OCI-LY1 (cell line): ENCODE data around the gene UBL3.
A peak's percentile ranks its signal among the peaks of the same experiment; 100 is the strongest.

ENCODE experiments used
- H2AFZ ChIP-seq: fragments of 200-600 bp; sonication (generic), shearing (Covaris generic); 2 replicates; pipeline ENCODE4 v1.6.0; 2014; ENCODE audit warnings: antibody characterized with exemption, mild to moderate bottlenecking, low read length
- H3F3A ChIP-seq: fragments of 200-600 bp; sonication (generic), shearing (Covaris generic); 2 replicates; pipeline ENCODE4 v1.6.0; 2014; ENCODE audit warnings: mild to moderate bottlenecking, antibody characterized with exemption, low read length, moderate library complexity; ENCODE audit not compliant: insufficient read depth
- H3K27ac ChIP-seq: fragments of 200-600 bp; sonication (generic); 2 replicates; pipeline ENCODE4 v1.5.1; 2014; ENCODE audit warnings: low read length, mixed run types, mild to moderate bottlenecking, low read depth; ENCODE audit not compliant: poor library complexity, severe bottlenecking
- H3K27me3 ChIP-seq: fragments of 200-600 bp; sonication (generic); 2 replicates; pipeline ENCODE4 v1.6.0; 2014; ENCODE audit warnings: antibody characterized with exemption, mild to moderate bottlenecking, low read length, moderate library complexity; ENCODE audit not compliant: insufficient read depth
- H3K36me3 ChIP-seq: fragments of 200-600 bp; sonication (generic); 2 replicates; pipeline ENCODE4 v1.6.1; 2014; ENCODE audit warnings: mild to moderate bottlenecking, antibody characterized with exemption, low read length, moderate library complexity, mixed read lengths; ENCODE audit not compliant: insufficient read depth
- H3K4me1 ChIP-seq: fragments of 200-600 bp; sonication (generic); 2 replicates; pipeline ENCODE4 v1.5.1; 2014; ENCODE audit warnings: mild to moderate bottlenecking, low read length, moderate library complexity; ENCODE audit not compliant: insufficient read depth, severe bottlenecking
- H3K4me2 ChIP-seq: fragments of 200-600 bp; sonication (generic), shearing (Covaris generic); 2 replicates; pipeline ENCODE4 v1.6.1; 2014; ENCODE audit warnings: low read length
- H3K4me3 ChIP-seq: fragments of 200-600 bp; sonication (generic); 2 replicates; pipeline ENCODE4 v1.5.1; 2014; ENCODE audit warnings: low read length, low read depth, mild to moderate bottlenecking, mixed read lengths; ENCODE audit not compliant: poor library complexity, severe bottlenecking
- H3K79me2 ChIP-seq: fragments of 200-600 bp; shearing (Covaris generic); 2 replicates; pipeline ENCODE4 v1.6.1; 2016; ENCODE audit warnings: mixed run types, low read length, mixed read lengths; ENCODE audit not compliant: insufficient read depth
- H3K9ac ChIP-seq: fragments of 200-600 bp; sonication (generic), shearing (Covaris generic); 2 replicates; pipeline ENCODE4 v1.6.1; 2014; ENCODE audit warnings: mild to moderate bottlenecking, low read length, mixed read lengths
- H3K9me2 ChIP-seq: fragments of 200-600 bp; sonication (generic), shearing (Covaris generic); 2 replicates; pipeline ENCODE4 v1.6.1; 2014; ENCODE audit warnings: low read depth, mild to moderate bottlenecking, low read length, mixed read lengths
- H3K9me3 ChIP-seq: fragments of 200-600 bp; shearing (Covaris generic); 2 replicates; pipeline ENCODE4 v1.6.1; 2014; ENCODE audit warnings: low read length, mixed read lengths
- H4K20me1 ChIP-seq: fragments of 200-600 bp; sonication (generic), shearing (Covaris generic); 2 replicates; pipeline ENCODE4 v1.6.0; 2016; ENCODE audit warnings: mild to moderate bottlenecking, low read length; ENCODE audit not compliant: insufficient read depth
- CTCF ChIP-seq: fragments of 200-600 bp; sonication (generic), shearing (Covaris generic); IDR thresholded peaks from 2 replicates; pipeline ENCODE4 v1.5.1; 2017; ENCODE audit warnings: mild to moderate bottlenecking, antibody characterized with exemption, low read length, moderate library complexity, mixed read lengths
- EZH2 ChIP-seq: fragments of 200-600 bp; sonication (generic), shearing (Covaris generic); IDR thresholded peaks from 2 replicates; pipeline ENCODE4 v1.8.0; 2017; ENCODE audit warnings: borderline replicate concordance, mixed run types, mild to moderate bottlenecking, antibody characterized with exemption, low read length, moderate library complexity, mixed read lengths

UBL3 gene

DNA sequence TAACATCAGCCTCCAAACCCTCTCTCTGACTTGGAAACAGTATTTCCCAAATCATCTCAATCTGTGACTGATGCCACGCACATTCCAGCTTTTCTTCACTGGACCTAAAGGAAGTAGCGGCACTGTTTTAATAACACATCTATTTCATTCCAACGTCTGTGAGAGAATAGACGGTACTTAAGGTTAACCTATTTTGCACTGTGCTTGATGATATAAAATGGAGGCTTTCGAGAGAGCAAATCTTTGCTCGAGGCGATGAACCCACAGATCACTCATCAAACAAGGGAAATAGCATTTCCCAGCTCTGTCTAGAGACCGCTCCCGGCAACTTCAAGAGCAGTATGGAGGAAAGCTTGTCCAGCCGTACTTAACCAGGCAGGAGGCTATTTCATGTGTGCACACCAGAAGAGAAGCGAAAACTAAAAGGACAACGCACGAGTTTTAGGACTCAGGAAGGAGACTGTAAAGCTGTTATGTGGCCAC lies 2.9 kb downstream of the UBL3 start:
- Histone ChIP-seq H3K4me3 (no peak overlapping the region), H2AFZ (no peak overlapping the region), H3K9ac (no peak overlapping the region), H3K36me3 (no peaks in the 10 kb centered on the region), H3F3A (no peaks in the 10 kb centered on the region), H3K27ac (no peak overlapping the region), H3K4me2 (no peak overlapping the region), H3K9me2 (no peaks in the 10 kb centered on the region), H3K27me3 (no peaks in the 10 kb centered on the region), H3K4me1 (peaks cover 12% of the 10 kb centered on the region), H4K20me1 (no peaks in the 10 kb centered on the region), H3K9me3 (no peaks in the 10 kb centered on the region), H3K79me2 (no peaks in the 10 kb centered on the region)
- no peak for TF ChIP-seq EZH2
- no peak for TF ChIP-seq CTCF

GRCh38 chr13:29846475-29847256 lies 3.8 kb downstream of the UBL3 start:
- Histone ChIP-seq H3K9me2 (no peaks in the 10 kb centered on the region), H3K4me2 (no peak overlapping the region), H3K27ac (no peak overlapping the region), H4K20me1 (no peaks in the 10 kb centered on the region), H3F3A (no peaks in the 10 kb centered on the region), H3K4me3 (no peak overlapping the region), H3K36me3 (no peaks in the 10 kb centered on the region), H3K9me3 (no peaks in the 10 kb centered on the region), H3K4me1 (peaks cover 12% of the 10 kb centered on the region), H3K79me2 (no peaks in the 10 kb centered on the region), H2AFZ (no peak overlapping the region), H3K9ac (no peak overlapping the region), H3K27me3 (no peaks in the 10 kb centered on the region)
- TF ChIP-seq CTCF (no peak), EZH2 (no peak)

GRCh38 chr13:29845440-29846056 lies 4.9 kb downstream of the UBL3 start:
- H3K9me2 ChIP-seq = no peaks in the 10 kb centered on the region
- H3K9ac ChIP-seq = no peak overlapping the region
- no peak overlapping the region for H3K4me3 ChIP-seq
- no peaks in the 10 kb centered on the region for H3K27me3 ChIP-seq
- H2AFZ ChIP-seq = no peak overlapping the region
- H3K4me1 ChIP-seq = peaks cover 12% of the 10 kb centered on the region
- no peak overlapping the region for H3K27ac ChIP-seq
- H4K20me1 ChIP-seq = no peaks in the 10 kb centered on the region
- H3K4me2 ChIP-seq = no peak overlapping the region
- no peaks in the 10 kb centered on the region for H3K79me2 ChIP-seq
- H3F3A ChIP-seq = no peaks in the 10 kb centered on the region
- H3K36me3 ChIP-seq = no peaks in the 10 kb centered on the region
- TF ChIP-seq EZH2 = no peak
- peak; percentile 41; the same call in 1 of the 2 replicates for TF ChIP-seq CTCF
- no peaks in the 10 kb centered on the region for H3K9me3 ChIP-seq
